ENCODE measurements around the gene TMEM120B. TPM values are rescaled to one million over a fixed set of nuclear protein-coding genes. Genes with fewer than 3 reads are reported as not detected.
A peak's percentile ranks its signal among the peaks of the same experiment; 100 is the strongest.

The TMEM120B gene
- total and polyA plus RNA-seq, 2 of the 13 experiments (the other 11 are each of a cell fraction or from before 2014, with no cell fraction given), result 7.1 to 12.9 TPM

GRCh38 chr12:121793838-121794533, 81.4 kb downstream of the TMEM120B start (continued):
- TF ChIP-seq ARNT (IDR thresholded peaks at IDR 0.05) (no peak), ZNF234 (CRISPR knock-in tag; conservative IDR thresholded peaks at IDR 0.05) (0 out of 2 replicates have a peak, but pooled peaks have one; percentile 62), MEIS2 (CRISPR knock-in tag; IDR thresholded peaks at IDR 0.05) (peak; percentile 59; the same call in 1 of the 2 replicates), PAXIP1 (CRISPR knock-in tag; conservative IDR thresholded peaks at IDR 0.05) (peak; percentile 46; the same call in 1 of the 2 replicates), ZFYVE20 (CRISPR knock-in tag; IDR thresholded peaks at IDR 0.05; ENCODE audit: borderline replicate concordance, low read depth) (no peak), GATAD1 (CRISPR knock-in tag; IDR thresholded peaks at IDR 0.05) (peak; percentile 71), ZNF761 (CRISPR knock-in tag; conservative IDR thresholded peaks at IDR 0.05) (peak; percentile 32; the same call in 1 of the 2 replicates), SNAI1 (CRISPR knock-in tag; IDR thresholded peaks at IDR 0.05; ENCODE audit: borderline replicate concordance) (no peak), PRDM4 (CRISPR knock-in tag; IDR thresholded peaks at IDR 0.05; ENCODE audit: borderline replicate concordance) (no peak), TIGD3 (CRISPR knock-in tag; IDR thresholded peaks at IDR 0.05; ENCODE audit: borderline replicate concordance) (no peak), CERS6 (CRISPR knock-in tag; IDR thresholded peaks at IDR 0.05) (0 out of 2 replicates have a peak, but pooled peaks have one; percentile 45), RBM39 (IDR thresholded peaks at IDR 0.05; ENCODE audit: low read depth, low read length, poor library complexity, severe bottlenecking) (peak; percentile 91), MXD1 (CRISPR knock-in tag; IDR thresholded peaks at IDR 0.05) (peak; percentile 56), RFX5 (IDR thresholded peaks at IDR 0.05; ENCODE audit: low read depth, low read length) (no peak), ZNF530 (CRISPR knock-in tag; IDR thresholded peaks at IDR 0.05; ENCODE audit: low read depth) (no peak), MED13 (CRISPR knock-in tag; IDR thresholded peaks at IDR 0.05) (peak; percentile 88), ZNF253 (CRISPR knock-in tag; IDR thresholded peaks at IDR 0.05; ENCODE audit: borderline replicate concordance) (peak; percentile 84; the same call in 1 of the 2 replicates)
- TF ChIP-seq, protein P1, sequence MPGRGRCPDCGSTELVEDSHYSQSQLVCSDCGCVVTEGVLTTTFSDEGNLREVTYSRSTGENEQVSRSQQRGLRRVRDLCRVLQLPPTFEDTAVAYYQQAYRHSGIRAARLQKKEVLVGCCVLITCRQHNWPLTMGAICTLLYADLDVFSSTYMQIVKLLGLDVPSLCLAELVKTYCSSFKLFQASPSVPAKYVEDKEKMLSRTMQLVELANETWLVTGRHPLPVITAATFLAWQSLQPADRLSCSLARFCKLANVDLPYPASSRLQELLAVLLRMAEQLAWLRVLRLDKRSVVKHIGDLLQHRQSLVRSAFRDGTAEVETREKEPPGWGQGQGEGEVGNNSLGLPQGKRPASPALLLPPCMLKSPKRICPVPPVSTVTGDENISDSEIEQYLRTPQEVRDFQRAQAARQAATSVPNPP (CRISPR knock-in tag; IDR thresholded peaks at IDR 0.05), result 0 out of 2 replicates have a peak, but pooled peaks have one; percentile 44
